Lower leg skin (tissue), 3 donors: Measurements from ENCODE around the gene SKI.

Experiments
- CTCF ChIP-seq, 3 donors: fragments of 450-650 bp; IDR thresholded peaks; one replicate each; pipeline ENCODE4 v1.5.1; 2016; ENCODE audit warnings: antibody characterized with exemption in 3 of 3, mild to moderate bottlenecking in 3 of 3, moderate library complexity in 2 of 3
- POLR2A ChIP-seq, 2 donors: fragments of 450-650 bp; IDR thresholded peaks; one replicate each; pipeline ENCODE4 v1.6.1; 2016 to 2017; ENCODE audit warnings: antibody characterized with exemption in 2 of 2, mild to moderate bottlenecking in 1 of 2, moderate library complexity in 1 of 2

- TF ChIP-seq CTCF (IDR thresholded peaks at IDR 0.05) (no peak), POLR2A (IDR thresholded peaks at IDR 0.05) (no peak)
Observed at GRCh38 chr1:2270260-2271100, 42.4 kb downstream of the SKI start.
